22Rv1 (cell line): ENCODE results near the gene GPR50.

Experiments used
- CTCF ChIP-seq: fragments of 450-650 bp; IDR thresholded peaks from 2 replicates; pipeline ENCODE4 v1.5.1; 2017; ENCODE audit warnings: mild to moderate bottlenecking
- ZFX ChIP-seq: fragments of 450-650 bp; IDR thresholded peaks from 2 replicates; pipeline ENCODE4 v1.6.1; 2017; ENCODE audit warnings: antibody characterized with exemption, borderline replicate concordance

GRCh38 chrX:151151665-151152267 is 24.6 kb upstream of the GPR50 start:
- peak; percentile 46 for TF ChIP-seq CTCF
- TF ChIP-seq ZFX: no peak
